ENCODE measurements around the gene NDUFA11.

GRCh38 chr19:5952193-5953029 lies 48.8 kb upstream of the NDUFA11 start:
- no peak for TF ChIP-seq CTCF (conservative IDR thresholded peaks at IDR 0.05; ENCODE audit: low read length)
- TF ChIP-seq EZH2phosphoT487 (IDR thresholded peaks at IDR 0.05; ENCODE audit: borderline replicate concordance, low read depth, low read length), result no peak

Measured in OCI-LY7 (cell line).